Panc1 (cell line): ENCODE measurements around the gene GBF1. TPM values are rescaled to one million over a fixed set of nuclear protein-coding genes. Genes with fewer than 3 reads are reported as not detected.

Experiments used
- ATAC-seq: fragments of 200-7000 bp; cut with Tn5 transposase; 2 replicates; pipeline ENCODE4 v1.9.1; 2020; ENCODE audit warnings: mild to moderate bottlenecking, moderate library complexity
- BruUV-seq: library from RNA; stranded (reverse); fragments of 400-500 nt; replicated peaks from 2 replicates; lab custom pipeline; 2021; lab: Mats Ljungman, UMichigan
- CTCF ChIA-PET: fragments of 300-600 bp; sonication (Branson Sonifier 250); formaldehyde crosslinking; loops from one replicate; lab custom pipeline; 2022; ENCODE audit warnings: antibody characterized with exemption; lab: Charles Lee
- POLR2A ChIA-PET: fragments of 300-600 bp; sonication (Branson Sonifier 250); formaldehyde crosslinking; loops from one replicate; lab custom pipeline; 2022; ENCODE audit warnings: antibody characterized with exemption; lab: Charles Lee
- DNase-seq: peaks from one replicate; pipeline ENCODE4 v3.0.0-alpha.2; 2010; ENCODE audit warnings: low read depth, low spot score
- H3K27ac ChIP-seq: 2 replicates; pipeline ENCODE4 v1.5.1; 2011; ENCODE audit warnings: mild to moderate bottlenecking, low read length, inconsistent platforms
- H3K27me3 ChIP-seq: fragments of 200-500 bp; sonication (Bioruptor generic); 2 replicates; pipeline ENCODE4 v1.6.0; 2014; ENCODE audit warnings: low read length, inconsistent platforms; ENCODE audit not compliant: control insufficient read depth, insufficient read depth
- H3K36me3 ChIP-seq: fragments of 200-500 bp; sonication (Bioruptor generic); 2 replicates; pipeline ENCODE4 v1.5.1; 2014; ENCODE audit warnings: inconsistent platforms, mild to moderate bottlenecking, low read length, moderate library complexity; ENCODE audit not compliant: control insufficient read depth, insufficient read depth
- H3K4me1 ChIP-seq: 2 replicates; pipeline ENCODE4 v1.5.1; 2011; ENCODE audit warnings: inconsistent platforms, mild to moderate bottlenecking, low read length, moderate library complexity; ENCODE audit not compliant: control insufficient read depth, insufficient read depth
- H3K4me3 ChIP-seq, 2 experiments: 2 replicates each; pipeline ENCODE4 v1.5.1; 2011 to 2012; ENCODE audit warnings: low read depth in 2 of 2, low read length in 2 of 2, mild to moderate bottlenecking in 2 of 2, inconsistent platforms in 1 of 2, moderate library complexity in 1 of 2
- H3K9me3 ChIP-seq: fragments of 200-500 bp; sonication (Bioruptor generic); 2 replicates; pipeline ENCODE4 v1.5.1; 2014; ENCODE audit warnings: low read depth, mild to moderate bottlenecking, inconsistent platforms, low read length, moderate library complexity; ENCODE audit not compliant: control insufficient read depth, insufficient read depth
- POLR2AphosphoS5 ChIP-seq: IDR thresholded peaks from 2 replicates; pipeline ENCODE4 v1.6.1; 2012; ENCODE audit warnings: mild to moderate bottlenecking, low read depth, low read length, moderate library complexity
- SIN3A ChIP-seq: IDR thresholded peaks from 2 replicates; pipeline ENCODE4 v1.6.1; 2012; ENCODE audit warnings: low read depth, mild to moderate bottlenecking, low read length, moderate library complexity, borderline replicate concordance; ENCODE audit not compliant: insufficient read depth
- TCF7L2 ChIP-seq: IDR thresholded peaks from 2 replicates; pipeline ENCODE4 v1.6.1; 2011; ENCODE audit warnings: mild to moderate bottlenecking, low read depth, low read length, inconsistent platforms
- in situ Hi-C: cut with HindIII; loops from 2 replicates; pipeline ENCODE4 v1.10.0; 2016; ENCODE audit warnings: low sequenced_read_pairs, low pct_unique_long_range_greater_than_20kb
- intact Hi-C: fragments of 100-400 bp; cut with micrococcal nuclease; formaldehyde crosslinking; loops from one replicate; pipeline ENCODE4 v1.10.0; 2022; ENCODE audit not compliant: unreplicated experiment
- total RNA-seq: library from RNA; stranded (reverse); gene quantifications from one replicate; pipeline ENCODE4 v1.2.1, GENCODE V29; 2021; ENCODE audit not compliant: unreplicated experiment
- TF ChIP-seq, protein P1 (sequence below): fragments of 450-650 bp; IDR thresholded peaks from 2 replicates; pipeline ENCODE4 v1.5.1; 2017; ENCODE audit warnings: mild to moderate bottlenecking
- TF ChIP-seq, protein P2 (sequence below), 2 experiments: IDR thresholded peaks; 2 replicates each; pipeline ENCODE4 v1.6.1; 2011 to 2012; ENCODE audit warnings: low read depth in 2 of 2, control low read depth in 1 of 2, low read length in 1 of 2, mild to moderate bottlenecking in 1 of 2, moderate library complexity in 1 of 2; ENCODE audit not compliant: insufficient read depth in 1 of 2

Gene GBF1
- total RNA-seq, 1 experiment from 2014 or later, result 65.0 TPM

DNA sequence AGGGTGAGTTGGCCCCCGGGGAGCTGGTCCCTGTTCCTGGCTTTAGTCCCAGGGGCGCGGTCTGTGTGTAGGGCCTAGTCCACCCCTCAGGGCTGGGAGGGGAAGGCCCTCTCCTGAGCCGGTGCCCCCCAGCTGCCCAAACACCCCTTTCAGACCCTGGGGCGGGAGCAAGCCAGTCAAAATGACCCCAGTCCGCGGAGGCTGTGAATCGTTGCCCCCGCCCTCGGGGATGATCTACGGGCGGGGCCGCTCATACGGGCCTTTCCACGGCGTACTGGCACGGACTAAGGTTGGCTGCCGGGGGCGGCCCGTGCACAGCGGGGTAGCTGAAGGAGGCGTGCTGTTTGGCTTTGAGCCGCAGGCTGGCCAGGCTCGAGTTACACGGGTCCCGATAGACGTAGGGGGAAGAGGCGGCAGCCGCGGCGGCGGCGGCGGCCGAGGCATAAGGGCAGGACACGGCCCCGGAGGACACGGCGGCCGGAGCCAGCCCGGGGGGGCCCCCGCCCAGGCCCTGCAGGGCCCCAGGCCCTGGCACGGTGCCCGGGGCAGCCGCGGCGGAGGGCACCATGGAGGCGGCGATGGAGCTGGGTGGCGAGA is 15.0 kb upstream of the GBF1 start:
- POLR2A ChIA-PET, result interaction anchor here (0.6 kb wide), 1 partner anchor 117 kb away, joined by 4 read pairs; no protein-coding TSS in a partner anchor
- CTCF ChIA-PET, result interaction anchor here (0.5 to 4.6 kb wide), 18 partner anchors 10 to 353 kb away, joined by 3 to 86 read pairs (median 4); partner anchors contain the start of gene PITX3
- H3K27me3 ChIP-seq, result peaks cover 5% of the 10 kb centered on the region
- in situ Hi-C loops (no loop called here), intact Hi-C loops (loop anchor here (1.0 to 5.0 kb wide), 2 partner anchors 122 to 162 kb away; no protein-coding TSS in a partner anchor)
- TF ChIP-seq, protein P1, sequence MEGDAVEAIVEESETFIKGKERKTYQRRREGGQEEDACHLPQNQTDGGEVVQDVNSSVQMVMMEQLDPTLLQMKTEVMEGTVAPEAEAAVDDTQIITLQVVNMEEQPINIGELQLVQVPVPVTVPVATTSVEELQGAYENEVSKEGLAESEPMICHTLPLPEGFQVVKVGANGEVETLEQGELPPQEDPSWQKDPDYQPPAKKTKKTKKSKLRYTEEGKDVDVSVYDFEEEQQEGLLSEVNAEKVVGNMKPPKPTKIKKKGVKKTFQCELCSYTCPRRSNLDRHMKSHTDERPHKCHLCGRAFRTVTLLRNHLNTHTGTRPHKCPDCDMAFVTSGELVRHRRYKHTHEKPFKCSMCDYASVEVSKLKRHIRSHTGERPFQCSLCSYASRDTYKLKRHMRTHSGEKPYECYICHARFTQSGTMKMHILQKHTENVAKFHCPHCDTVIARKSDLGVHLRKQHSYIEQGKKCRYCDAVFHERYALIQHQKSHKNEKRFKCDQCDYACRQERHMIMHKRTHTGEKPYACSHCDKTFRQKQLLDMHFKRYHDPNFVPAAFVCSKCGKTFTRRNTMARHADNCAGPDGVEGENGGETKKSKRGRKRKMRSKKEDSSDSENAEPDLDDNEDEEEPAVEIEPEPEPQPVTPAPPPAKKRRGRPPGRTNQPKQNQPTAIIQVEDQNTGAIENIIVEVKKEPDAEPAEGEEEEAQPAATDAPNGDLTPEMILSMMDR, result no peak
- no peak for TF ChIP-seq TCF7L2
- no peak for TF ChIP-seq SIN3A
- no peak for TF ChIP-seq POLR2AphosphoS5
- TF ChIP-seq, protein P2, sequence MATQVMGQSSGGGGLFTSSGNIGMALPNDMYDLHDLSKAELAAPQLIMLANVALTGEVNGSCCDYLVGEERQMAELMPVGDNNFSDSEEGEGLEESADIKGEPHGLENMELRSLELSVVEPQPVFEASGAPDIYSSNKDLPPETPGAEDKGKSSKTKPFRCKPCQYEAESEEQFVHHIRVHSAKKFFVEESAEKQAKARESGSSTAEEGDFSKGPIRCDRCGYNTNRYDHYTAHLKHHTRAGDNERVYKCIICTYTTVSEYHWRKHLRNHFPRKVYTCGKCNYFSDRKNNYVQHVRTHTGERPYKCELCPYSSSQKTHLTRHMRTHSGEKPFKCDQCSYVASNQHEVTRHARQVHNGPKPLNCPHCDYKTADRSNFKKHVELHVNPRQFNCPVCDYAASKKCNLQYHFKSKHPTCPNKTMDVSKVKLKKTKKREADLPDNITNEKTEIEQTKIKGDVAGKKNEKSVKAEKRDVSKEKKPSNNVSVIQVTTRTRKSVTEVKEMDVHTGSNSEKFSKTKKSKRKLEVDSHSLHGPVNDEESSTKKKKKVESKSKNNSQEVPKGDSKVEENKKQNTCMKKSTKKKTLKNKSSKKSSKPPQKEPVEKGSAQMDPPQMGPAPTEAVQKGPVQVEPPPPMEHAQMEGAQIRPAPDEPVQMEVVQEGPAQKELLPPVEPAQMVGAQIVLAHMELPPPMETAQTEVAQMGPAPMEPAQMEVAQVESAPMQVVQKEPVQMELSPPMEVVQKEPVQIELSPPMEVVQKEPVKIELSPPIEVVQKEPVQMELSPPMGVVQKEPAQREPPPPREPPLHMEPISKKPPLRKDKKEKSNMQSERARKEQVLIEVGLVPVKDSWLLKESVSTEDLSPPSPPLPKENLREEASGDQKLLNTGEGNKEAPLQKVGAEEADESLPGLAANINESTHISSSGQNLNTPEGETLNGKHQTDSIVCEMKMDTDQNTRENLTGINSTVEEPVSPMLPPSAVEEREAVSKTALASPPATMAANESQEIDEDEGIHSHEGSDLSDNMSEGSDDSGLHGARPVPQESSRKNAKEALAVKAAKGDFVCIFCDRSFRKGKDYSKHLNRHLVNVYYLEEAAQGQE (IDR thresholded peaks at IDR 0.05; ENCODE audit: insufficient read depth in 1 of 2, low read depth in 2 of 2, low read length in 1 of 2), result no peak
- BruUV-seq, result no TSS peak
- H3K4me3 ChIP-seq, result peak overlapping the region; percentile 44 to 49
- H3K4me1 ChIP-seq, result 0 out of 2 replicates have a peak, but pooled peaks cover 5% of the 10 kb centered on the region
- no peak overlapping the region for H3K27ac ChIP-seq
- ATAC-seq, result peak; percentile 62
- no peak for DNase-seq
- H3K36me3 ChIP-seq, result no peaks in the 10 kb centered on the region; the same call in 1 of the 2 replicates
- no peaks in the 10 kb centered on the region for H3K9me3 ChIP-seq

DNA sequence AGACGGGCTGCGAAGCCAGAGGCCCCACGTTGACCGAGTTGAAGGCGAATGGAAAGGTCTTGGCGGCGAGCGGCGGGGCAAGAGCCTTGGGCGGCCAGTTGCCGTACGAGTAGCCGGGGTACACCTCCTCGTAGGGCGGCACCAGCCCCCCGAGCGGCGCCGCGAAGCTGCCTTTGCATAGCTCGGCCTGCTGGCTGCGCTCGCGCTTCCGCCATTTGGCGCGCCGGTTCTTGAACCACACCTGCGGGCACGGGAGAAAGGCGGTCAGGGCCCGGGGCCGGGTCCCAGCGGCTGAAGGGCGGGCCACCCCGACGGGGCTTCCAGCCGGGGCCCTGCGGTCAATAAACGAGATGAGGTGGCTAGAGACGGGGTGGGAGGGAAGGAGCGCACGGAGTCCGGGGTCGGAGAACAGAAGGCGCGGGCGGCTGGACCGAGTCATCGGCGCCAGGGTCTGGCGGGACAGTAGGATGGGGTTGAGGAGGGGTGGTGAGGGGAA is 14.4 kb upstream of the GBF1 start:
- POLR2A ChIA-PET, result interaction anchor here (0.6 kb wide), 1 partner anchor 116 kb away, joined by 4 read pairs; no protein-coding TSS in a partner anchor

More for the DNA sequence above, 14.4 kb upstream of the GBF1 start:
- no peaks in the 10 kb centered on the region; the same call in 1 of the 2 replicates for H3K36me3 ChIP-seq
- in situ Hi-C loops, result no loop called here
- TF ChIP-seq, protein P1, result no peak; the same call in 1 of the 2 replicates
- TF ChIP-seq, protein P2 (IDR thresholded peaks at IDR 0.05; ENCODE audit: insufficient read depth in 1 of 2, low read depth in 2 of 2, low read length in 1 of 2), result no peak
- no peak for TF ChIP-seq TCF7L2
- no peak for TF ChIP-seq SIN3A
- no peak for TF ChIP-seq POLR2AphosphoS5
- ATAC-seq (peak; percentile 32), DNase-seq (no peak)
- H3K27ac ChIP-seq, result no peak overlapping the region
- H3K27me3 ChIP-seq, result peaks cover 5% of the 10 kb centered on the region
- intact Hi-C loops, result loop anchor here (1.0 to 5.0 kb wide), 2 partner anchors 121 to 161 kb away; no protein-coding TSS in a partner anchor
- H3K4me3 ChIP-seq, result peak overlapping the region; percentile 44 to 49
- CTCF ChIA-PET, result interaction anchor here (0.5 to 4.6 kb wide), 11 partner anchors 14 to 353 kb away, joined by 3 to 86 read pairs (median 11); partner anchors contain the start of gene GBF1
- no TSS peak for BruUV-seq
- H3K9me3 ChIP-seq, result no peaks in the 10 kb centered on the region
- H3K4me1 ChIP-seq, result no peaks in the 10 kb centered on the region
